Endodermal cell (in vitro differentiated cells): ENCODE measurements around the gene SYT17. TPM values are rescaled to one million over a fixed set of nuclear protein-coding genes. Genes with fewer than 3 reads are reported as not detected.

Experiments
- DNase-seq: peaks from one replicate; pipeline ENCODE4 v3.0.0-alpha.2; 2017
- H3K27ac ChIP-seq: 2 replicates; pipeline ENCODE4 v1.5.1; 2013; ENCODE audit warnings: mild to moderate bottlenecking, low read depth, low read length, moderate library complexity
- H3K27me3 ChIP-seq: 2 replicates; pipeline ENCODE4 v1.6.1; 2013; ENCODE audit warnings: mild to moderate bottlenecking, low read length, moderate library complexity; ENCODE audit not compliant: insufficient read depth, control insufficient read depth, poor library complexity, severe bottlenecking
- H3K36me3 ChIP-seq: 2 replicates; pipeline ENCODE4 v1.7.0; 2013; ENCODE audit warnings: mild to moderate bottlenecking, low read length, moderate library complexity; ENCODE audit not compliant: control insufficient read depth, insufficient read depth
- H3K4me1 ChIP-seq: one replicate; pipeline ENCODE4 v1.7.0; 2013; ENCODE audit warnings: low read length; ENCODE audit not compliant: control insufficient read depth, insufficient read depth
- H3K4me3 ChIP-seq: 2 replicates; pipeline ENCODE4 v1.5.1; 2013; ENCODE audit warnings: mild to moderate bottlenecking, low read length, moderate library complexity
- H3K9ac ChIP-seq: 2 replicates; pipeline ENCODE4 v1.6.1; 2013; ENCODE audit warnings: mild to moderate bottlenecking, low read length, moderate library complexity; ENCODE audit not compliant: poor library complexity, severe bottlenecking; ENCODE audit errors: extremely low read depth
- H3K9me3 ChIP-seq: 2 replicates; pipeline ENCODE4 v1.6.1; 2013; ENCODE audit warnings: mild to moderate bottlenecking, low read length, moderate library complexity; ENCODE audit not compliant: control insufficient read depth
- H3K27ac Mint-ChIP-seq: 2 replicates; pipeline ENCODE4 v1.8.0; 2020; ENCODE audit warnings: mixed read lengths
- H3K27me3 Mint-ChIP-seq: 2 replicates; pipeline ENCODE4 v1.8.0; 2021; ENCODE audit warnings: mild to moderate bottlenecking, mixed read lengths; ENCODE audit not compliant: insufficient read depth
- H3K36me3 Mint-ChIP-seq: 2 replicates; pipeline ENCODE4 v1.8.0; 2020; ENCODE audit warnings: low read depth, mixed read lengths
- H3K4me1 Mint-ChIP-seq: 2 replicates; pipeline ENCODE4 v1.8.0; 2020; ENCODE audit warnings: mixed read lengths
- H3K4me3 Mint-ChIP-seq: 2 replicates; pipeline ENCODE4 v1.8.0; 2020; ENCODE audit warnings: mild to moderate bottlenecking, moderate library complexity, mixed read lengths
- H3K9me3 Mint-ChIP-seq: 2 replicates; pipeline ENCODE4 v1.8.0; 2020; ENCODE audit warnings: mild to moderate bottlenecking, mixed read lengths
- CTCF ChIP-seq: fragments of 200-600 bp; sonication (generic); conservative IDR thresholded peaks from 2 replicates; pipeline ENCODE4 v1.5.0; 2021; ENCODE audit warnings: antibody characterized with exemption, mild to moderate bottlenecking
- WGBS, 2 experiments: methylation state at CpG; one replicate each; pipeline versions ENCODE4 v1.1.5 to v1.1.7; 2013; ENCODE audit warnings: missing lambda C conversion rate in 2 of 2, mixed read lengths in 1 of 2; ENCODE audit not compliant: insufficient coverage in 1 of 2, insufficient read length in 1 of 2; 5-methylcytosine and 5-hydroxymethylcytosine counted together
- total RNA-seq, 2 donors: library from RNA; stranded (reverse); fragmentation: NEBNext Ultra II Directional in 1 of 2; extraction: Animal tissue kit (Norgen Biotek cat#: 25700) in 1 of 2; gene quantifications; 2 replicates in 1 of 2; 3 replicates in 1 of 2; pipeline ENCODE4 v1.2.1, GENCODE V29; 2021

Gene SYT17
- total RNA-seq, 2 donors from 2014 or later: 11.2 to 11.5 TPM

- Histone ChIP-seq H3K4me1 (no peaks in the 10 kb centered on the region), H3K4me3 (no peak overlapping the region), H3K9me3 (peaks cover 16% of the 10 kb centered on the region), H3K27ac (no peak overlapping the region), H3K9ac (no peak overlapping the region), H3K27me3 (no peaks in the 10 kb centered on the region), H3K36me3 (no peaks in the 10 kb centered on the region)
- Mint-ChIP-seq H3K9me3 (peaks cover 21% of the 10 kb centered on the region), H3K36me3 (no peaks in the 10 kb centered on the region), H3K27me3 (no peaks in the 10 kb centered on the region), H3K27ac (no peak overlapping the region), H3K4me3 (no peak overlapping the region), H3K4me1 (peaks cover 11% of the 10 kb centered on the region)
- no peak for DNase-seq
- 97 to 100% methylated on average over 2 to 3 of the region's 3 CpGs for WGBS, 2 experiments
- no peak for TF ChIP-seq CTCF
Observed at GRCh38 chr16:19282101-19282500, 114.1 kb downstream of the SYT17 start.

GRCh38 chr16:19283637-19284036 lies 115.6 kb downstream of the SYT17 start:
- Histone ChIP-seq H3K4me1 (peaks cover 11% of the 10 kb centered on the region), H3K9me3 (peaks cover 21% of the 10 kb centered on the region), H3K4me3 (no peak overlapping the region), H3K27ac (no peak overlapping the region), H3K27me3 (no peaks in the 10 kb centered on the region), H3K9ac (no peak overlapping the region), H3K36me3 (no peaks in the 10 kb centered on the region)
- H3K9me3 Mint-ChIP-seq: peaks cover 11% of the 10 kb centered on the region
- H3K27ac Mint-ChIP-seq: no peak overlapping the region
- WGBS, 2 experiments: 97 to 100% methylated on average over 2 of the region's 2 CpGs
- TF ChIP-seq CTCF: no peak
- no peaks in the 10 kb centered on the region for H3K36me3 Mint-ChIP-seq
- H3K4me3 Mint-ChIP-seq: no peak overlapping the region
- H3K27me3 Mint-ChIP-seq: no peaks in the 10 kb centered on the region
- no peak for DNase-seq
- H3K4me1 Mint-ChIP-seq: peaks cover 23% of the 10 kb centered on the region

GRCh38 chr16:19284207-19284606 lies 116.2 kb downstream of the SYT17 start:
- Mint-ChIP-seq H3K4me1 (peaks cover 27% of the 10 kb centered on the region), H3K27me3 (no peaks in the 10 kb centered on the region), H3K4me3 (no peak overlapping the region), H3K27ac (no peak overlapping the region), H3K9me3 (peaks cover 6% of the 10 kb centered on the region), H3K36me3 (no peaks in the 10 kb centered on the region)
- Histone ChIP-seq H3K9me3 (peaks cover 21% of the 10 kb centered on the region), H3K27ac (no peak overlapping the region), H3K36me3 (no peaks in the 10 kb centered on the region), H3K27me3 (no peaks in the 10 kb centered on the region), H3K9ac (no peak overlapping the region), H3K4me3 (no peak overlapping the region), H3K4me1 (peaks cover 15% of the 10 kb centered on the region)
- WGBS, 2 experiments: 88 to 94% methylated on average over 1 of the region's 1 CpG
- no peak for DNase-seq
- TF ChIP-seq CTCF: no peak
